K562 (cell line): ENCODE data around the gene ASCL3. TPM values are rescaled to one million over a fixed set of nuclear protein-coding genes. Genes with fewer than 3 reads are reported as not detected.

ENCODE experiments used
- ATAC-seq: fragments of 200-7000 bp; cut with Tn5 transposase; 3 replicates; pipeline ENCODE4 v1.9.1; 2020; ENCODE audit warnings: moderate library complexity
- BruUV-seq: library from RNA; stranded (reverse); fragments of 400-500 nt; replicated peaks from 2 replicates; lab custom pipeline; 2021; lab: Mats Ljungman, UMichigan
- CTCF ChIA-PET: fragments of 300-600 bp; formaldehyde crosslinking; extraction: SDS; loops from one replicate; lab custom pipeline; 2021; ENCODE audit warnings: low intra/inter-chr PET ratio; lab: Yijun Ruan, JAX
- POLR2A ChIA-PET: fragments of 300-600, 350-650 bp; sonication (Branson Sonifier 250); formaldehyde crosslinking; extraction: SDS; loops from one replicate; lab custom pipeline; 2021; ENCODE audit warnings: antibody characterized with exemption, inconsistent platforms; lab: Yijun Ruan, JAX
- DNase-seq, 4 experiments: peaks; one replicate each; pipeline versions ENCODE4 v3.0.0 to v3.0.0-alpha.2; 2011 to 2018; ENCODE audit warnings: low spot score in 3 of 4, mixed read lengths in 3 of 4; ENCODE audit errors: extremely low read depth in 1 of 4
- FAIRE-seq: peaks from 2 replicates; lab custom pipeline; 2011; peaks lifted over from hg19 to GRCh38; lab: Jason Lieb, UNC
- H2AFZ ChIP-seq: 2 replicates; pipeline ENCODE4 v1.6.0; 2011; ENCODE audit warnings: low read depth, low read length, control low read depth, inconsistent platforms
- H3K27ac ChIP-seq: fragments of 200-600 bp; 3 replicates; pipeline ENCODE4 v1.8.0; 2011; ENCODE audit warnings: low read depth, mild to moderate bottlenecking, control low read depth, inconsistent platforms, low read length, moderate library complexity, mixed read lengths; ENCODE audit errors: extremely low read depth
- H3K27me3 ChIP-seq, 2 experiments: fragments of 300-600 bp in 1 of 2; 2 replicates in 1 of 2; 3 replicates in 1 of 2; pipeline versions ENCODE4 v1.6.0 to v1.8.0; 2011; ENCODE audit warnings: inconsistent platforms in 2 of 2, low read length in 2 of 2, mild to moderate bottlenecking in 1 of 2, mixed read lengths in 1 of 2, moderate library complexity in 1 of 2; ENCODE audit not compliant: control insufficient read depth in 2 of 2, insufficient read depth in 2 of 2
- H3K36me3 ChIP-seq: fragments of 300-600 bp; 3 replicates; pipeline ENCODE4 v1.8.0; 2011; ENCODE audit warnings: mild to moderate bottlenecking, low read length, inconsistent platforms; ENCODE audit not compliant: control insufficient read depth, insufficient read depth
- H3K4me1 ChIP-seq, 2 experiments: fragments of 200-600 bp in 1 of 2; replicated peaks in 1 of 2; 2 replicates in 1 of 2; 3 replicates in 1 of 2; pipeline versions ENCODE4 v1.5.1 to v1.8.0; 2011; ENCODE audit warnings: inconsistent platforms in 2 of 2, low read length in 2 of 2, mild to moderate bottlenecking in 1 of 2, mixed read lengths in 1 of 2, moderate library complexity in 1 of 2; ENCODE audit not compliant: control insufficient read depth in 2 of 2, insufficient read depth in 2 of 2
- H3K4me2 ChIP-seq: 2 replicates; pipeline ENCODE4 v1.6.1; 2011; ENCODE audit warnings: low read length, control low read depth, inconsistent platforms, mixed read lengths; ENCODE audit not compliant: insufficient read depth
- H3K4me3 ChIP-seq: fragments of 200-600 bp; sonication (generic), shearing (Covaris generic); 2 replicates; pipeline ENCODE4 v1.5.1; 2016; ENCODE audit warnings: control low read depth, inconsistent platforms
- H3K79me2 ChIP-seq: fragments of 200-600 bp; 3 replicates; pipeline ENCODE4 v1.8.0; 2011; ENCODE audit warnings: low read length, inconsistent platforms; ENCODE audit not compliant: control insufficient read depth, insufficient read depth
- H3K9ac ChIP-seq, 2 experiments: 2 replicates each; pipeline versions ENCODE4 v1.6.0 to v1.6.1; 2011; ENCODE audit warnings: low read depth in 2 of 2, low read length in 2 of 2, control low read depth in 1 of 2, inconsistent platforms in 1 of 2, mild to moderate bottlenecking in 1 of 2, mixed read lengths in 1 of 2; ENCODE audit not compliant: insufficient read depth in 1 of 2
- H3K9me1 ChIP-seq: one replicate; pipeline ENCODE4 v1.6.0; 2011; ENCODE audit warnings: inconsistent platforms, mild to moderate bottlenecking, low read length, moderate library complexity; ENCODE audit not compliant: control insufficient read depth, insufficient read depth
- H3K9me3 ChIP-seq: replicated peaks from 2 replicates; pipeline ENCODE4 v1.5.1; 2011; ENCODE audit warnings: low read depth, low read length, inconsistent platforms; ENCODE audit not compliant: control insufficient read depth, insufficient read depth
- H4K20me1 ChIP-seq: replicated peaks from 2 replicates; pipeline ENCODE4 v1.6.1; 2011; ENCODE audit warnings: low read length, inconsistent platforms, mixed read lengths; ENCODE audit not compliant: control insufficient read depth, insufficient read depth
- CC2D1A ChIP-seq: fragments of 450-650 bp; IDR thresholded peaks from 2 replicates; pipeline ENCODE4 v1.6.1; 2017; ENCODE audit warnings: mild to moderate bottlenecking
- E2F3 ChIP-seq: fragments of 250-450 bp; sonication (Bioruptor Pico); IDR thresholded peaks from 2 replicates; pipeline ENCODE4 v1.4.0; 2020; ENCODE audit warnings: mild to moderate bottlenecking
- EZH2 ChIP-seq: IDR thresholded peaks from 2 replicates; pipeline ENCODE4 v1.6.1; 2012; ENCODE audit warnings: low read depth, mild to moderate bottlenecking, inconsistent platforms, low read length, borderline replicate concordance
- MCM3 ChIP-seq: fragments of 450-650 bp; IDR thresholded peaks from 2 replicates; pipeline ENCODE4 v1.6.1; 2016
- NFATC3 ChIP-seq: fragments of 450-650 bp; IDR thresholded peaks from 2 replicates; pipeline ENCODE4 v1.6.1; 2017; ENCODE audit warnings: mild to moderate bottlenecking
- SMARCC2 ChIP-seq: fragments of 450-650 bp; IDR thresholded peaks from 2 replicates; pipeline ENCODE4 v1.6.1; 2017; ENCODE audit warnings: antibody characterized with exemption, moderate library complexity, mild to moderate bottlenecking, low read depth
- THRB ChIP-seq: fragments of 450-650 bp; formaldehyde crosslinking; conservative IDR thresholded peaks from 2 replicates; pipeline ENCODE4 v1.4.0; 2022; ENCODE audit warnings: mild to moderate bottlenecking, missing genetic modification characterization
- XRCC4 ChIP-seq: IDR thresholded peaks from one replicate; pipeline ENCODE4 v1.6.1; 2011; ENCODE audit not compliant: insufficient read depth, insufficient read length; ENCODE audit errors: extremely low read depth
- ZBTB1 ChIP-seq: sonication (generic); formaldehyde crosslinking; IDR thresholded peaks from 2 replicates; pipeline ENCODE4 v1.8.1; 2023; ENCODE audit warnings: missing genetic modification reagents, low read depth, mild to moderate bottlenecking, borderline replicate concordance
- ZNF165 ChIP-seq: fragments of 250-450 bp; sonication (Bioruptor Pico); IDR thresholded peaks from 2 replicates; pipeline ENCODE4 v1.4.0; 2020; ENCODE audit warnings: borderline replicate concordance
- ZNF24 ChIP-seq: fragments of 450-650 bp; IDR thresholded peaks from 2 replicates; pipeline ENCODE4 v1.6.1; 2016
- ZNF408 ChIP-seq: fragments of 250-450 bp; sonication (Bioruptor Pico); IDR thresholded peaks from 2 replicates; pipeline ENCODE4 v1.4.0; 2020; ENCODE audit warnings: low read depth, mild to moderate bottlenecking, moderate library complexity
- ZNF639 ChIP-seq, 2 experiments: fragments of 200-800 bp in 1 of 2; sonication (Bioruptor generic) in 1 of 2; sonication (generic) in 1 of 2; formaldehyde crosslinking in 1 of 2; IDR thresholded peaks in 1 of 2; conservative IDR thresholded peaks in 1 of 2; 2 replicates each; pipeline versions ENCODE4 v1.5.0 to v1.6.1; 2016 to 2020; ENCODE audit warnings: missing compliant biosample characterization in 1 of 2, missing genetic modification characterization in 1 of 2, missing genetic modification reagents in 1 of 2
- ZNF707 ChIP-seq: fragments of 250-450 bp; sonication (Bioruptor Pico); conservative IDR thresholded peaks from 2 replicates; pipeline ENCODE4 v1.8.0; 2022; ENCODE audit warnings: inconsistent platforms, mild to moderate bottlenecking, moderate library complexity
- WGBS: fragments of 100-300 bp; shearing (Covaris generic); methylation state at CpG from one replicate; pipeline ENCODE4 v1.1.6; 2016; ENCODE audit warnings: low coverage, mixed read lengths; ENCODE audit not compliant: insufficient coverage; ENCODE audit errors: missing lambda C conversion rate; 5-methylcytosine and 5-hydroxymethylcytosine counted together
- in situ Hi-C: fragments of 300-500 bp; cut with MboI; formaldehyde crosslinking; loops from 4 replicates; pipeline ENCODE4 v1.15.0; 2018; ENCODE audit warnings: inconsistent platforms, mixed read lengths
- intact Hi-C: fragments of 100-400 bp; cut with micrococcal nuclease; formaldehyde crosslinking; loops from 2 replicates; pipeline ENCODE4 v1.14.2; 2022
- polyA plus RNA-seq, 8 experiments: library from polyadenylated mRNA; depleted of rRNA in 4 of 8; stranded (reverse) in 5 of 8; unstranded in 3 of 8; fragments of >200 nt; fragmentation: Nextera tagmentation in 2 of 8; fragmentation: Illumina TruSeq in 1 of 8; extraction: Ambion mirVana in 2 of 8; extraction: Trizol in 1 of 8; gene quantifications; 2 replicates each; pipeline versions ENCODE4 v1.2.1 to v1.2.3, GENCODE V29; 2011 to 2014; ENCODE audit warnings: inconsistent platforms in 1 of 8, missing spikeins in 1 of 8
- total RNA-seq, 7 experiments: library from RNA; depleted of rRNA in 6 of 7; stranded (reverse); fragments of >200 nt in 6 of 7; fragmentation: Illumina TruSeq in 2 of 7; extraction: Trizol in 2 of 7; gene quantifications; 2 replicates each; pipeline versions ENCODE4 v1.2.1 to v1.2.3, GENCODE V29; 2011 to 2021; ENCODE audit warnings: low replicate concordance in 1 of 7
- TF ChIP-seq, protein P1 (sequence below), 3 experiments: fragments of 200-800 bp in 1 of 3; fragments of 250-450 bp in 1 of 3; fragments of 450-650 bp in 1 of 3; sonication (Bioruptor Pico) in 1 of 3; sonication (Bioruptor generic) in 1 of 3; formaldehyde crosslinking in 1 of 3; IDR thresholded peaks; 2 replicates each; pipeline versions ENCODE4 v1.6.1 to v1.8.0; 2016 to 2022; ENCODE audit warnings: mild to moderate bottlenecking in 2 of 3, missing genetic modification characterization in 2 of 3, missing compliant biosample characterization in 1 of 3, moderate library complexity in 1 of 3
- TF ChIP-seq, protein P2 (sequence below): fragments of 250-450 bp; sonication (Bioruptor Pico); IDR thresholded peaks from 2 replicates; pipeline ENCODE4 v1.5.0; 2020; ENCODE audit warnings: mild to moderate bottlenecking

The ASCL3 gene
- total and polyA plus RNA-seq, 9 of the 15 experiments (the other 6 are each of a cell fraction or from before 2014, with no cell fraction given): not detected

- in situ Hi-C loops: no loop called here
- H3K9me1 ChIP-seq: no peaks in the 10 kb centered on the region
- ChIA-PET POLR2A (interaction anchor here (1.0 to 3.4 kb wide), 5 partner anchors 10 to 825 kb away, joined by 3 to 12 read pairs (median 5); partner anchors contain the start of genes RPL27A, TMEM9B and TRIM66), CTCF (no interaction called here)
- no peak overlapping the region for H3K4me3 ChIP-seq
- H4K20me1 ChIP-seq: no peaks in the 10 kb centered on the region
- no peaks in the 10 kb centered on the region for H3K79me2 ChIP-seq
- no peak overlapping the region for H3K9ac ChIP-seq
- 88% methylated on average over 2 of the region's 2 CpGs for WGBS
- no peaks in the 10 kb centered on the region for H3K27me3 ChIP-seq
- no peak overlapping the region for H3K27ac ChIP-seq
- H3K36me3 ChIP-seq: peaks cover 5% of the 10 kb centered on the region; the same call in 1 of the 3 replicates
- H2AFZ ChIP-seq: no peak overlapping the region
- intact Hi-C loops: no loop called here
- no peak for DNase-seq
- H3K9me3 ChIP-seq: no peaks in the 10 kb centered on the region
- no peak for FAIRE-seq
- H3K4me2 ChIP-seq: no peak overlapping the region
- no peak for ATAC-seq
- BruUV-seq: no TSS peak
- H3K4me1 ChIP-seq: peaks cover 6 to 30% of the 10 kb centered on the region in 2 experiments
- TF ChIP-seq ZNF165 (CRISPR knock-in tag) (no peak), THRB (CRISPR knock-in tag) (no peak), E2F3 (no peak), SMARCC2 (no peak), ZBTB1 (CRISPR knock-in tag) (no peak), EZH2 (no peak), XRCC4 (no peak), ZNF24 (no peak), ZNF707 (CRISPR knock-in tag) (no peak), ZNF408 (CRISPR knock-in tag) (no peak), MCM3 (no peak), ZNF639 (CRISPR knock-in tag; conservative IDR thresholded peaks at IDR 0.05 in 1 of 2, IDR thresholded peaks at IDR 0.05 in 1 of 2) (no peak), CC2D1A (no peak), NFATC3 (no peak)
- TF ChIP-seq, protein P1, sequence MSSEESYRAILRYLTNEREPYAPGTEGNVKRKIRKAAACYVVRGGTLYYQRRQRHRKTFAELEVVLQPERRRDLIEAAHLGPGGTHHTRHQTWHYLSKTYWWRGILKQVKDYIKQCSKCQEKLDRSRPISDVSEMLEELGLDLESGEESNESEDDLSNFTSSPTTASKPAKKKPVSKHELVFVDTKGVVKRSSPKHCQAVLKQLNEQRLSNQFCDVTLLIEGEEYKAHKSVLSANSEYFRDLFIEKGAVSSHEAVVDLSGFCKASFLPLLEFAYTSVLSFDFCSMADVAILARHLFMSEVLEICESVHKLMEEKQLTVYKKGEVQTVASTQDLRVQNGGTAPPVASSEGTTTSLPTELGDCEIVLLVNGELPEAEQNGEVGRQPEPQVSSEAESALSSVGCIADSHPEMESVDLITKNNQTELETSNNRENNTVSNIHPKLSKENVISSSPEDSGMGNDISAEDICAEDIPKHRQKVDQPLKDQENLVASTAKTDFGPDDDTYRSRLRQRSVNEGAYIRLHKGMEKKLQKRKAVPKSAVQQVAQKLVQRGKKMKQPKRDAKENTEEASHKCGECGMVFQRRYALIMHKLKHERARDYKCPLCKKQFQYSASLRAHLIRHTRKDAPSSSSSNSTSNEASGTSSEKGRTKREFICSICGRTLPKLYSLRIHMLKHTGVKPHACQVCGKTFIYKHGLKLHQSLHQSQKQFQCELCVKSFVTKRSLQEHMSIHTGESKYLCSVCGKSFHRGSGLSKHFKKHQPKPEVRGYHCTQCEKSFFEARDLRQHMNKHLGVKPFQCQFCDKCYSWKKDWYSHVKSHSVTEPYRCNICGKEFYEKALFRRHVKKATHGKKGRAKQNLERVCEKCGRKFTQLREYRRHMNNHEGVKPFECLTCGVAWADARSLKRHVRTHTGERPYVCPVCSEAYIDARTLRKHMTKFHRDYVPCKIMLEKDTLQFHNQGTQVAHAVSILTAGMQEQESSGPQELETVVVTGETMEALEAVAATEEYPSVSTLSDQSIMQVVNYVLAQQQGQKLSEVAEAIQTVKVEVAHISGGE (CRISPR knock-in tag; IDR thresholded peaks at IDR 0.05): no peak
- TF ChIP-seq, protein P2, sequence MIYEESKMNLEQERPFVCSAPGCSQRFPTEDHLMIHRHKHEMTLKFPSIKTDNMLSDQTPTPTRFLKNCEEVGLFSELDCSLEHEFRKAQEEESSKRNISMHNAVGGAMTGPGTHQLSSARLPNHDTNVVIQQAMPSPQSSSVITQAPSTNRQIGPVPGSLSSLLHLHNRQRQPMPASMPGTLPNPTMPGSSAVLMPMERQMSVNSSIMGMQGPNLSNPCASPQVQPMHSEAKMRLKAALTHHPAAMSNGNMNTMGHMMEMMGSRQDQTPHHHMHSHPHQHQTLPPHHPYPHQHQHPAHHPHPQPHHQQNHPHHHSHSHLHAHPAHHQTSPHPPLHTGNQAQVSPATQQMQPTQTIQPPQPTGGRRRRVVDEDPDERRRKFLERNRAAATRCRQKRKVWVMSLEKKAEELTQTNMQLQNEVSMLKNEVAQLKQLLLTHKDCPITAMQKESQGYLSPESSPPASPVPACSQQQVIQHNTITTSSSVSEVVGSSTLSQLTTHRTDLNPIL (CRISPR knock-in tag): no peak
These were observed 44.6 kb upstream of the ASCL3 start for GRCh38 chr11:8987446-8987845.
